Caco-2 (cell line): Measurements from ENCODE around the gene ALK. TPM values are rescaled to one million over a fixed set of nuclear protein-coding genes. Genes with fewer than 3 reads are reported as not detected.

Source experiments
- BruUV-seq: library from RNA; stranded (reverse); fragments of 400-500 nt; replicated peaks from 2 replicates; lab custom pipeline; 2021; lab: Mats Ljungman, UMichigan
- CTCF ChIA-PET: fragments of 300-600 bp; sonication (Branson Sonifier 250); formaldehyde crosslinking; loops from one replicate; lab custom pipeline; 2022; ENCODE audit warnings: antibody characterized with exemption; lab: Charles Lee
- POLR2A ChIA-PET: fragments of 300-600 bp; sonication (Branson Sonifier 250); formaldehyde crosslinking; loops from one replicate; lab custom pipeline; 2022; ENCODE audit warnings: antibody characterized with exemption; lab: Charles Lee
- DNase-seq, 2 experiments: peaks; one replicate each; pipeline versions ENCODE4 v3.0.0 to v3.0.0-alpha.2; 2020 to 2022
- H3K27me3 ChIP-seq: replicated peaks from 2 replicates; pipeline ENCODE4 v1.6.0; 2011; ENCODE audit warnings: low read length; ENCODE audit not compliant: control insufficient read depth, insufficient read depth
- H3K36me3 ChIP-seq: 2 replicates; pipeline ENCODE4 v1.5.1; 2011; ENCODE audit warnings: low read length; ENCODE audit not compliant: control insufficient read depth, insufficient read depth
- H3K4me1 ChIP-seq: fragments of 250-450 bp; sonication (Bioruptor Pico); 2 replicates; pipeline ENCODE4 v1.5.1; 2020; ENCODE audit warnings: mild to moderate bottlenecking
- H3K4me3 ChIP-seq: 2 replicates; pipeline ENCODE4 v1.5.1; 2011; ENCODE audit warnings: low read depth, mild to moderate bottlenecking, control low read depth, low read length
- H3K9me3 ChIP-seq: fragments of 250-450 bp; sonication (Bioruptor Pico); 2 replicates; pipeline ENCODE4 v1.5.1; 2020; ENCODE audit warnings: mild to moderate bottlenecking, moderate library complexity
- H3K27ac Mint-ChIP-seq: one replicate; pipeline ENCODE4 v1.8.0; 2022; ENCODE audit warnings: mixed read lengths; ENCODE audit not compliant: unreplicated experiment
- H3K27me3 Mint-ChIP-seq: one replicate; pipeline ENCODE4 v1.8.0; 2022; ENCODE audit warnings: mixed read lengths; ENCODE audit not compliant: insufficient read depth, unreplicated experiment
- H3K36me3 Mint-ChIP-seq: one replicate; pipeline ENCODE4 v1.8.0; 2022; ENCODE audit warnings: mild to moderate bottlenecking, mixed read lengths; ENCODE audit not compliant: insufficient read depth, unreplicated experiment
- H3K4me1 Mint-ChIP-seq: one replicate; pipeline ENCODE4 v1.8.0; 2022; ENCODE audit warnings: low read depth, mixed read lengths; ENCODE audit not compliant: unreplicated experiment
- H3K4me3 Mint-ChIP-seq: one replicate; pipeline ENCODE4 v1.8.0; 2022; ENCODE audit warnings: mild to moderate bottlenecking, moderate library complexity, mixed read lengths; ENCODE audit not compliant: unreplicated experiment
- H3K9me3 Mint-ChIP-seq: one replicate; pipeline ENCODE4 v1.8.0; 2022; ENCODE audit warnings: mixed read lengths; ENCODE audit not compliant: unreplicated experiment
- intact Hi-C: fragments of 100-400 bp; cut with micrococcal nuclease; formaldehyde crosslinking; loops from one replicate; pipeline ENCODE4 v1.10.0; 2022; ENCODE audit not compliant: unreplicated experiment
- total RNA-seq: library from RNA; stranded (reverse); gene quantifications from 2 replicates; pipeline ENCODE4 v1.2.3, GENCODE V29; 2022
- TF ChIP-seq, protein P1 (sequence below), 2 experiments: fragments of 200-600 bp in 1 of 2; IDR thresholded peaks; 1 replicate in 1 of 2; 2 replicates in 1 of 2; pipeline versions ENCODE4 v1.5.1 to v1.8.0; 2011 to 2022; ENCODE audit warnings: antibody characterized with exemption in 1 of 2, control low read depth in 1 of 2, inconsistent platforms in 1 of 2, low read depth in 1 of 2, low read length in 1 of 2, mild to moderate bottlenecking in 1 of 2, moderate library complexity in 1 of 2; ENCODE audit not compliant: insufficient read depth in 1 of 2, severe bottlenecking in 1 of 2, unreplicated experiment in 1 of 2

The ALK gene
- total RNA-seq, 1 experiment from 2014 or later, result 0.11 TPM

- CTCF ChIA-PET, result no interaction called here
- POLR2A ChIA-PET, result no interaction called here
- Mint-ChIP-seq H3K27me3 (peaks cover 22% of the 10 kb centered on the region), H3K27ac (no peak overlapping the region), H3K4me1 (no peaks in the 10 kb centered on the region), H3K4me3 (no peak overlapping the region), H3K9me3 (no peaks in the 10 kb centered on the region), H3K36me3 (no peaks in the 10 kb centered on the region)
- Histone ChIP-seq H3K27me3 (no peaks in the 10 kb centered on the region; the same call in 1 of the 2 replicates), H3K4me3 (no peak overlapping the region), H3K9me3 (no peaks in the 10 kb centered on the region), H3K4me1 (peaks cover under 1% of the 10 kb centered on the region; the same call in 1 of the 2 replicates), H3K36me3 (no peaks in the 10 kb centered on the region)
- TF ChIP-seq, protein P1, sequence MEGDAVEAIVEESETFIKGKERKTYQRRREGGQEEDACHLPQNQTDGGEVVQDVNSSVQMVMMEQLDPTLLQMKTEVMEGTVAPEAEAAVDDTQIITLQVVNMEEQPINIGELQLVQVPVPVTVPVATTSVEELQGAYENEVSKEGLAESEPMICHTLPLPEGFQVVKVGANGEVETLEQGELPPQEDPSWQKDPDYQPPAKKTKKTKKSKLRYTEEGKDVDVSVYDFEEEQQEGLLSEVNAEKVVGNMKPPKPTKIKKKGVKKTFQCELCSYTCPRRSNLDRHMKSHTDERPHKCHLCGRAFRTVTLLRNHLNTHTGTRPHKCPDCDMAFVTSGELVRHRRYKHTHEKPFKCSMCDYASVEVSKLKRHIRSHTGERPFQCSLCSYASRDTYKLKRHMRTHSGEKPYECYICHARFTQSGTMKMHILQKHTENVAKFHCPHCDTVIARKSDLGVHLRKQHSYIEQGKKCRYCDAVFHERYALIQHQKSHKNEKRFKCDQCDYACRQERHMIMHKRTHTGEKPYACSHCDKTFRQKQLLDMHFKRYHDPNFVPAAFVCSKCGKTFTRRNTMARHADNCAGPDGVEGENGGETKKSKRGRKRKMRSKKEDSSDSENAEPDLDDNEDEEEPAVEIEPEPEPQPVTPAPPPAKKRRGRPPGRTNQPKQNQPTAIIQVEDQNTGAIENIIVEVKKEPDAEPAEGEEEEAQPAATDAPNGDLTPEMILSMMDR (IDR thresholded peaks at IDR 0.05; ENCODE audit: insufficient read depth in 1 of 2, low read depth in 1 of 2, low read length in 1 of 2, severe bottlenecking in 1 of 2, unreplicated experiment in 1 of 2), result no peak
- intact Hi-C loops, result no loop called here
- no peak for DNase-seq
- no TSS peak for BruUV-seq
These were observed 391.1 kb downstream of the ALK start for GRCh38 chr2:29530281-29530680.

- no peaks in the 10 kb centered on the region; the same call in 1 of the 2 replicates for H3K27me3 ChIP-seq
- no peak overlapping the region for H3K4me3 Mint-ChIP-seq
These were observed 392.4 kb downstream of the ALK start for GRCh38 chr2:29528891-29529520.

GRCh38 chr2:29528371-29528770 is 393.0 kb downstream of the ALK start:
- no peaks in the 10 kb centered on the region for H3K4me1 Mint-ChIP-seq
- TF ChIP-seq, protein P1 (IDR thresholded peaks at IDR 0.05; ENCODE audit: insufficient read depth in 1 of 2, low read depth in 1 of 2, low read length in 1 of 2, severe bottlenecking in 1 of 2, unreplicated experiment in 1 of 2), result no peak
- H3K36me3 ChIP-seq, result no peaks in the 10 kb centered on the region
- ChIA-PET POLR2A (no interaction called here), CTCF (no interaction called here)
- H3K36me3 Mint-ChIP-seq, result no peaks in the 10 kb centered on the region
- no peak overlapping the region for H3K4me3 Mint-ChIP-seq
- intact Hi-C loops, result no loop called here
- DNase-seq, result no peak
- H3K27me3 ChIP-seq, result no peaks in the 10 kb centered on the region; the same call in 1 of the 2 replicates
- peaks cover 23% of the 10 kb centered on the region for H3K27me3 Mint-ChIP-seq
- peaks cover 10% of the 10 kb centered on the region for H3K9me3 Mint-ChIP-seq
- no peaks in the 10 kb centered on the region for H3K4me1 ChIP-seq
- H3K27ac Mint-ChIP-seq, result no peak overlapping the region
- H3K9me3 ChIP-seq, result no peaks in the 10 kb centered on the region
- no peak overlapping the region for H3K4me3 ChIP-seq
- BruUV-seq, result no TSS peak

More at GRCh38 chr2:29528891-29529520, 392.4 kb downstream of the ALK start:
- BruUV-seq, result no TSS peak
- Histone ChIP-seq H3K4me3 (no peak overlapping the region), H3K36me3 (no peaks in the 10 kb centered on the region), H3K4me1 (no peaks in the 10 kb centered on the region), H3K9me3 (no peaks in the 10 kb centered on the region)
- Mint-ChIP-seq H3K4me1 (no peaks in the 10 kb centered on the region), H3K9me3 (peaks cover 10% of the 10 kb centered on the region), H3K36me3 (no peaks in the 10 kb centered on the region), H3K27me3 (peaks cover 26% of the 10 kb centered on the region), H3K27ac (no peak overlapping the region)
- POLR2A ChIA-PET, result no interaction called here
- no peak for DNase-seq
- TF ChIP-seq, protein P1 (IDR thresholded peaks at IDR 0.05; ENCODE audit: insufficient read depth in 1 of 2, low read depth in 1 of 2, low read length in 1 of 2, severe bottlenecking in 1 of 2, unreplicated experiment in 1 of 2), result no peak
- CTCF ChIA-PET, result no interaction called here
- intact Hi-C loops, result no loop called here
